HG03135 (cell line): ENCODE results near the gene BMPR1A.

Experiments used
- ATAC-seq: cut with Tn5 transposase; IDR thresholded peaks from one replicate; pipeline ENCODE4 v1.9.1; 2021; ENCODE audit warnings: mild to moderate bottlenecking, moderate library complexity; ENCODE audit not compliant: unreplicated experiment

The BMPR1A gene

GRCh38 chr10:86870679-86871078 is 114.3 kb downstream of the BMPR1A start:
- ATAC-seq: no peak

GRCh38 chr10:86871563-86872183 is 115.3 kb downstream of the BMPR1A start:
- no peak for ATAC-seq

- ATAC-seq: peak; percentile 74
These were observed 116.3 kb downstream of the BMPR1A start for GRCh38 chr10:86872757-86873156.

GRCh38 chr10:86876748-86877147 is 120.3 kb downstream of the BMPR1A start:
- ATAC-seq: no peak

- peak; percentile 61 for ATAC-seq
These were observed 122.7 kb downstream of the BMPR1A start for GRCh38 chr10:86878983-86879713.

- no peak for ATAC-seq
These were observed 124.6 kb downstream of the BMPR1A start for GRCh38 chr10:86880971-86881370.

- peak; percentile 97 for ATAC-seq
These were observed 132.4 kb downstream of the BMPR1A start for GRCh38 chr10:86888585-86889381.

- no peak for ATAC-seq
These were observed 133.6 kb downstream of the BMPR1A start for GRCh38 chr10:86889997-86890396.

GRCh38 chr10:86898511-86898910 is 142.1 kb downstream of the BMPR1A start:
- no peak for ATAC-seq

- ATAC-seq: no peak
These were observed 142.7 kb downstream of the BMPR1A start for GRCh38 chr10:86899132-86899531.

- no peak for ATAC-seq
These were observed 143.4 kb downstream of the BMPR1A start for GRCh38 chr10:86899670-86900276.

GRCh38 chr10:86900955-86901354 is 144.5 kb downstream of the BMPR1A start:
- ATAC-seq: no peak

- no peak for ATAC-seq
These were observed 148.2 kb downstream of the BMPR1A start for GRCh38 chr10:86904600-86904999.

- no peak for ATAC-seq
These were observed 149.0 kb downstream of the BMPR1A start for GRCh38 chr10:86905429-86905828.

- ATAC-seq: no peak
These were observed 158.3 kb downstream of the BMPR1A start for GRCh38 chr10:86914734-86915133.

GRCh38 chr10:86918022-86918471 is 161.6 kb downstream of the BMPR1A start:
- ATAC-seq: no peak

- no peak for ATAC-seq
These were observed 166.1 kb downstream of the BMPR1A start for GRCh38 chr10:86922553-86922961.

GRCh38 chr10:86929468-86930380 is 173.3 kb downstream of the BMPR1A start:
- no peak for ATAC-seq

- no peak for ATAC-seq
These were observed 175.5 kb downstream of the BMPR1A start for GRCh38 chr10:86931872-86932271.

GRCh38 chr10:86932674-86933073 is 176.3 kb downstream of the BMPR1A start:
- ATAC-seq: no peak
